Thoracic aorta (tissue), 2 donors: ENCODE measurements around the gene GLP2R. TPM values are rescaled to one million over a fixed set of nuclear protein-coding genes. Genes with fewer than 3 reads are reported as not detected.

Source experiments
- ATAC-seq: fragments of 150-250 bp; one replicate; pipeline ENCODE4 v1.8.0; 2017; ENCODE audit warnings: low read depth; ENCODE audit not compliant: insufficient number of reproducible peaks, low FRiP score
- DNase-seq: peaks from one replicate; pipeline ENCODE4 v3.0.0-alpha.2; 2020; ENCODE audit warnings: low spot score
- H3K27ac ChIP-seq, 2 donors: fragments of 200-600 bp; sonication (generic); 1 replicate in 1 of 2; 2 replicates in 1 of 2; pipeline ENCODE4 v1.5.1; 2016; ENCODE audit warnings: mild to moderate bottlenecking in 2 of 2, moderate library complexity in 2 of 2
- H3K27me3 ChIP-seq: fragments of 200-600 bp; sonication (generic); replicated peaks from 2 replicates; pipeline ENCODE4 v1.6.0; 2016; ENCODE audit warnings: mild to moderate bottlenecking; ENCODE audit not compliant: insufficient read depth
- H3K36me3 ChIP-seq: fragments of 200-600 bp; sonication (generic); one replicate; pipeline ENCODE4 v1.5.1; 2016
- H3K4me1 ChIP-seq, 2 donors: fragments of 200-600 bp; sonication (generic); 1 replicate in 1 of 2; 2 replicates in 1 of 2; pipeline versions ENCODE4 v1.5.1 to v1.6.0; 2016; ENCODE audit warnings: low read depth in 2 of 2, mild to moderate bottlenecking in 1 of 2; ENCODE audit not compliant: control insufficient read depth in 1 of 2
- H3K4me3 ChIP-seq: fragments of 200-600 bp; sonication (generic); 2 replicates; pipeline ENCODE4 v1.5.1; 2016; ENCODE audit warnings: mild to moderate bottlenecking
- H3K9me3 ChIP-seq: fragments of 200-600 bp; sonication (generic); 2 replicates; pipeline ENCODE4 v1.5.1; 2016
- CTCF ChIP-seq: fragments of 200-600 bp; sonication (generic); IDR thresholded peaks from one replicate; pipeline ENCODE4 v1.5.1; 2019; ENCODE audit warnings: antibody characterized with exemption
- total RNA-seq, 2 donors: library from RNA; depleted of rRNA; stranded (reverse); fragments of >200 nt; gene quantifications; one replicate each; pipeline versions ENCODE4 v1.1.0 to v1.2.3, GENCODE V29; 2016

The GLP2R gene
- total RNA-seq, 2 donors from 2014 or later: 2.3 TPM; not detected in 1

GRCh38 chr17:9842057-9842758 lies 16.5 kb downstream of the GLP2R start:
- no peaks in the 10 kb centered on the region for H3K27me3 ChIP-seq
- H3K27ac ChIP-seq: peak overlapping the region in 1 of 2 donors; percentile 53
- no peaks in the 10 kb centered on the region for H3K36me3 ChIP-seq
- TF ChIP-seq CTCF: no peak
- H3K4me1 ChIP-seq: peaks cover 0 to 23% of the 10 kb centered on the region in 2 donors
- DNase-seq (no peak), ATAC-seq (peak; percentile 50)
- no peaks in the 10 kb centered on the region for H3K9me3 ChIP-seq
- no peak overlapping the region for H3K4me3 ChIP-seq

- no peak overlapping the region for H3K4me3 ChIP-seq
- H3K36me3 ChIP-seq: no peaks in the 10 kb centered on the region
- ATAC-seq (no peak), DNase-seq (no peak)
- peak overlapping the region in 1 of 2 donors; percentile 53 for H3K27ac ChIP-seq
- H3K27me3 ChIP-seq: no peaks in the 10 kb centered on the region
- peaks cover 0 to 23% of the 10 kb centered on the region in 2 donors for H3K4me1 ChIP-seq
- H3K9me3 ChIP-seq: no peaks in the 10 kb centered on the region
- TF ChIP-seq CTCF: no peak
These were observed 17.7 kb downstream of the GLP2R start for GRCh38 chr17:9843152-9844010.

- Histone ChIP-seq H3K4me1 (peaks cover 0 to 23% of the 10 kb centered on the region in 2 donors), H3K27ac (no peak overlapping the region)
- ATAC-seq: no peak
These were observed 18.4 kb downstream of the GLP2R start for GRCh38 chr17:9844153-9844552.

GRCh38 chr17:9845306-9845705 lies 19.6 kb downstream of the GLP2R start:
- Histone ChIP-seq H3K27ac (no peak overlapping the region), H3K36me3 (no peaks in the 10 kb centered on the region), H3K4me3 (no peak overlapping the region), H3K9me3 (no peaks in the 10 kb centered on the region), H3K27me3 (no peaks in the 10 kb centered on the region), H3K4me1 (peaks cover 0 to 23% of the 10 kb centered on the region in 2 donors)
- DNase-seq (no peak), ATAC-seq (no peak)
- TF ChIP-seq CTCF: no peak

More at GRCh38 chr17:9844153-9844552, 18.4 kb downstream of the GLP2R start:
- Histone ChIP-seq H3K9me3 (no peaks in the 10 kb centered on the region), H3K36me3 (no peaks in the 10 kb centered on the region), H3K27me3 (no peaks in the 10 kb centered on the region), H3K4me3 (no peak overlapping the region)
- no peak for TF ChIP-seq CTCF
- DNase-seq: no peak

GRCh38 chr17:9850151-9850550 lies 24.4 kb downstream of the GLP2R start:
- no peak for ATAC-seq
- H3K36me3 ChIP-seq: no peaks in the 10 kb centered on the region

More at GRCh38 chr17:9850151-9850550, 24.4 kb downstream of the GLP2R start:
- Histone ChIP-seq H3K27ac (no peak overlapping the region), H3K4me3 (no peak overlapping the region), H3K9me3 (no peaks in the 10 kb centered on the region), H3K27me3 (no peaks in the 10 kb centered on the region), H3K4me1 (no peaks in the 10 kb centered on the region)
- DNase-seq: no peak
- TF ChIP-seq CTCF: no peak
